ENCODE measurements around the gene UCKL1.
"Not testable (repeated sequence)": the region's sequence is repeated elsewhere in the genome, so short reads cannot be mapped to it uniquely, and the experiment has no call there.

The UCKL1 gene

DNA sequence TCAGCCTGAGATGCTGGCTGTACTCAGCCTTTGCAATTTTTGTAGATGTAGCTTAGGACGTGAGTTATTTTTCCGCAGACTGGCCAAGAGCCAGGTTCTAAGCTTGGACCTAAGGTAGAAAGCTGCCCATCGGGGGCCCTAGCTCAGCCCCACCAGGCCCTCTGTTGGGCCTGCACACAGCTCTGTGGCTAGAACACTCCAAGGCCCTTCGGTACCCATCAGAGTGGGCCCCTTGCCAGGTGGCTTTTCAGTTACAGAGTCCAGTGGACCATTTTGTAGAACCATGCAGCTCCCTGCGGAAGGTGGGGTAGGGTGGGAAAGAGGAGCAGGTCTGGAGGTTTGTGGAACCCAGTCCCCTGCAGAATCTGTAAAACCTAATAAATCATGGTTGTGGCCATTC lies 22.6 kb downstream of the UCKL1 start:
- no peak overlapping the region for H3K4me3 ChIP-seq (ENCODE audit: low read depth, low read length)
- TF ChIP-seq, protein P1, sequence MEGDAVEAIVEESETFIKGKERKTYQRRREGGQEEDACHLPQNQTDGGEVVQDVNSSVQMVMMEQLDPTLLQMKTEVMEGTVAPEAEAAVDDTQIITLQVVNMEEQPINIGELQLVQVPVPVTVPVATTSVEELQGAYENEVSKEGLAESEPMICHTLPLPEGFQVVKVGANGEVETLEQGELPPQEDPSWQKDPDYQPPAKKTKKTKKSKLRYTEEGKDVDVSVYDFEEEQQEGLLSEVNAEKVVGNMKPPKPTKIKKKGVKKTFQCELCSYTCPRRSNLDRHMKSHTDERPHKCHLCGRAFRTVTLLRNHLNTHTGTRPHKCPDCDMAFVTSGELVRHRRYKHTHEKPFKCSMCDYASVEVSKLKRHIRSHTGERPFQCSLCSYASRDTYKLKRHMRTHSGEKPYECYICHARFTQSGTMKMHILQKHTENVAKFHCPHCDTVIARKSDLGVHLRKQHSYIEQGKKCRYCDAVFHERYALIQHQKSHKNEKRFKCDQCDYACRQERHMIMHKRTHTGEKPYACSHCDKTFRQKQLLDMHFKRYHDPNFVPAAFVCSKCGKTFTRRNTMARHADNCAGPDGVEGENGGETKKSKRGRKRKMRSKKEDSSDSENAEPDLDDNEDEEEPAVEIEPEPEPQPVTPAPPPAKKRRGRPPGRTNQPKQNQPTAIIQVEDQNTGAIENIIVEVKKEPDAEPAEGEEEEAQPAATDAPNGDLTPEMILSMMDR (IDR thresholded peaks at IDR 0.05; ENCODE audit: low read depth, low read length, missing control alignments): no peak

DNA sequence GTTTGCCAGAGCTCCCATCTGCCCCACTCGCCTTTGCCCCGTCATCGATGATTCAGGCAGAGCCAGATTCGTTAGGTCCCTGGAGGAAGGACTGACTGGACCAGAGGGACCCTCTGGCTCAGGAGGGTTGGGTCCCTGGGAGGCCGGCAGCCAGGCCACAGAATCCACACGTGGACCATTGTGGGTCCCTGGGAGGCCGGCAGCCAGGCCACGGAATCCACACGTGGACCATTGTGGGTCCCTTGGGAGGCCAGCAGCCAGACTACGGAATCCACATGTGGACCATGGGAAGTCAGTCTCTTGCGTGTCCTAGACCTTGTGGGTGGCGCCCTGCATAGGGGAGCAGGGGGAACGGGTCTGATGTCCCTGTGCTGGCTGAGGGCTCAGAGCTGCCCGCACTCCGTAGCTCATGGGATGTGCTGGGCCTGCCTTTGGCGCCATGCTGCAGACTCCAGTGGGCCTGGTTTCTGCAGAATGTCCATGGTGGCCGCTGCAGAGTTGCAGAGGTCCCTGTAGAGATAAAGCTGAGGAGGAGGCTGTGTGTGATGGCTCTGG lies 23.5 kb downstream of the UCKL1 start:
- DNase-seq (ENCODE audit: low read depth): no peak
- TF ChIP-seq, protein P1 (IDR thresholded peaks at IDR 0.05; ENCODE audit: low read depth, low read length, missing control alignments): no peak
- H3K4me3 ChIP-seq (ENCODE audit: low read depth, low read length): no peak overlapping the region

More for the DNA sequence above, 22.6 kb downstream of the UCKL1 start:
- no peak for DNase-seq (ENCODE audit: low read depth)

DNA sequence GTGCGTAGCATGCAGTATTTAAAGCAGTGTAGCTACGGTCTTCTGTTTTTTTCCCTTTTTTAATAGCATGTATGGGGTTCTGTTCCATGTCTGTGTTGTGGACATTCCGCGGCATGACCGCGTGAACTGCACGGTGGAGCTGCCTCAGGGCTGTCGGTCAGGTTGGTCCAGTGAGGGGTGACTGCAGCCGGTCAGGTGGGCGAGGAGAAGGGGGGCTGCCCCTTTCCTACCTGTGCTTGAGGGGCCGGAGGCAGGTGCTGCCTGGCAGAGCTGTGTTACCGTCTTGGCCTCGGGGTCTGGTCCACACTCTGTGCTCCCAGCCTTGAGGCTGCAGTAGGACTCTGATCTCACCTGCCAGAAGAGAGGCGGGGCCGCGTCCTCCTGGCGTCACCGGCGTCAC lies 24.5 kb downstream of the UCKL1 start:
- no peak overlapping the region for H3K4me3 ChIP-seq (ENCODE audit: low read depth, low read length)
- TF ChIP-seq, protein P1 (IDR thresholded peaks at IDR 0.05; ENCODE audit: low read depth, low read length, missing control alignments): no peak
- DNase-seq (ENCODE audit: low read depth): no peak

DNA sequence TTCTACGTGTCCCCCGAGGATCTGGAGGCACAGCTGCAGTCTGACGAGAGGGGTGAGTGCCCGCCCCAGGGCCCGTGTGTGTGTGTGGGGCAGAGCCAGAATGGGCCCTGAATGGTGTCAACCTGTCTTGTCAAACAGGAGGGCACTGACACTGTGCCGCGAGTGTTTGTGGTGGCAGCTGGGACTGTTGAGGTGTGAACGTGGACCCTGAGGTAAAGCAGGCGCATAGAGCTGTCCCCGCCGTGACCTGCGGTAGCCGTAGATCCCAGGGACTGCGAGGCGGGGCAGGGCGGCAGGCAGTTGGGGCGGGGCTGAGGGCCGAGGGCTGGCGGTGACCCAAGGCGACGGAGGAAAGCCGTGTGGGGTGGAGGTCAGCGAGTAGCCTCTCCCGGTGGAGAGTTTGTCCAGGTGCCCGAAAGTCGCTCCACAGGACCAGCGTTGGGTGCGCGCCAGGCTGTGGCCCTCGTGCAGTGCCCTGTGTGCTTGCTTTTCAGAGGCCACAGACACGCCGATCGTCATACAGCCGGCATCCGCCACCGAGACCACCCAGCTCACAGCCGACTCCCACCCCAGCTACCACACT lies 25.2 kb downstream of the UCKL1 start:
- TF ChIP-seq, protein P1 (IDR thresholded peaks at IDR 0.05; ENCODE audit: low read depth, low read length, missing control alignments): no peak
- H3K4me3 ChIP-seq (ENCODE audit: low read depth, low read length): no peak overlapping the region
- DNase-seq (ENCODE audit: low read depth): no peak

DNA sequence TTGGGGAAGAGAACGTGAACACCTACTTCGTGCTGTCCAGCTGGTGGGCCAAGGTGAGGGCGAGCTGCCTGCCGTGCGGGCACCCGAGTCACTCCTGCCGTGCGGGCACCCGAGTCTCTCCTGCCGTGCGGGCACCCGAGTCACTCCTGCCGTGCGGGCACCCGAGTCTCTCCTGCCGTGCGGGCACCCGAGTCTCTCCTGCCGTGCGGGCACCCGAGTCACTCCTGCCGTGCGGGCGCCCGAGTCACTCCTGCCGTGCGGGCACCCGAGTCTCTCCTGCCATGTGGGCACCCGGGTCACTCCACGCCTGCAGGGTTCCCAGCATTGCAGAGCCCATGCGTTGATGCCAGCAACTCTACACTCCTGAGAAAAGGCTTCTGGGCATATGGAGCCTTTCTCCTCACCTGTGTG lies 26.7 kb downstream of the UCKL1 start:
- not testable (repeated sequence) for H3K4me3 ChIP-seq (ENCODE audit: low read depth, low read length); DNase-seq (ENCODE audit: low read depth)

DNA sequence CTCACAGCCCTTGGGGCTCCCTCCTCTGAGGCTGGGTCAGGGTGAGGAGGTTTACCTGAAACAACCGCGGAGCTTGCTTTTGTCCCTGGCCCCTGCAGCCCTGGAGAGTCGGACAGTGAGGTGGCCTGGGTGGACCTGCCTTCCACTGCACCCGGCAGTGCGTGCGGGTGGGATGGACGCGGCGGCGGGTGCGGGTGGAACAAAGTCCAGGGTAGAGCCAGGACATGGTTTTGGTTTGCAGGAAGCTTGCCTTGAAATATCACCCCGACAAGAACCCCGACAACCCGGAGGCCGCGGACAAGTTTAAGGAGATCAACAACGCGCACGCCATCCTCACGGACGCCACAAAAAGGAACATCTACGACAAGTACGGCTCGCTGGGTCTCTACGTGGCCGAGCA lies 27.1 kb downstream of the UCKL1 start:
- no peak for DNase-seq (ENCODE audit: low read depth)
- TF ChIP-seq, protein P1 (IDR thresholded peaks at IDR 0.05; ENCODE audit: low read depth, low read length, missing control alignments): no peak
- no peak overlapping the region for H3K4me3 ChIP-seq (ENCODE audit: low read depth, low read length)

DNA sequence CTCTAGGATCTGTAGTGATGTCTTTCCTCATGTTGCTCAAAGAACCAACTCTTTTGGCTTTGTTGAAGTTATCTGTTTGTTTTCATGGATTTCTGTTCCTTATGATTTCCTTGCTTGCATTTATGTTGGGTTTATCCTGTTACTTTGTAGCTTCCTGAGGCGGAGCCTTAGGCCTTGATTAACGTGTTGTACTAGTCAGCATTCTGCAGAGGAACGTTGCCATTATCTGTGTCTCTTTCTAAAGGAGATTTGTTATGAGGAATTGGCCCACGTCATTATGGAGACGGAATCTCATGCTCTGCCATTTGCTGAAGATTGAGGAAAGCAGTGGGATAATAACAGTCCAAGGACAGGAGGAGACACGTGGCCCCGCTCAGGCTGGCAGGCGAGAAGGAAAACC lies 29.9 kb downstream of the UCKL1 start:
- H3K4me3 ChIP-seq (ENCODE audit: low read depth, low read length): no peak overlapping the region
- TF ChIP-seq, protein P1 (IDR thresholded peaks at IDR 0.05; ENCODE audit: low read depth, low read length, missing control alignments): no peak
- DNase-seq (ENCODE audit: low read depth): no peak
